ENCODE results near the gene LNX1.

DNA sequence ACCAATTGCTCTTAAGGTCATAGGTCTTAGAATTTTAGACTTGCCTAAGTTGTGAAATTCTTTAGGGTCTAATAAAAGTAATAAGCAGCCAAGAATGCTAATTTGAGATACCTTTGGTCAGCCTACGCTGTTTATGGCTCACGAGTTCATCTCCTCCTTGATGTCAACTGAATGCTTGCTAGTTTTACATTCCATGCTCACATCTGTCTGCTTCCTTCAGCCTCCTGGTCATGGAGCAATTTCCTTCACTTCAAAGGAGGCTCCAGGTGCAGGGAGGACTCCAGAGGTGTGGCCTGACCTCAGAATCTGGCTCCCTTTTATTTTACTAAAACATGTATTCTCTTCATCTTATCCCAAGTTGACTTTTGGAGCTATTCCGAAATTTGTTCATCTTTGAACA lies 23.3 kb upstream of the LNX1 start:
- TF ChIP-seq EZH2 (IDR thresholded peaks at IDR 0.05; ENCODE audit: low read length, missing control alignments): no peak
- TF ChIP-seq, protein P1, sequence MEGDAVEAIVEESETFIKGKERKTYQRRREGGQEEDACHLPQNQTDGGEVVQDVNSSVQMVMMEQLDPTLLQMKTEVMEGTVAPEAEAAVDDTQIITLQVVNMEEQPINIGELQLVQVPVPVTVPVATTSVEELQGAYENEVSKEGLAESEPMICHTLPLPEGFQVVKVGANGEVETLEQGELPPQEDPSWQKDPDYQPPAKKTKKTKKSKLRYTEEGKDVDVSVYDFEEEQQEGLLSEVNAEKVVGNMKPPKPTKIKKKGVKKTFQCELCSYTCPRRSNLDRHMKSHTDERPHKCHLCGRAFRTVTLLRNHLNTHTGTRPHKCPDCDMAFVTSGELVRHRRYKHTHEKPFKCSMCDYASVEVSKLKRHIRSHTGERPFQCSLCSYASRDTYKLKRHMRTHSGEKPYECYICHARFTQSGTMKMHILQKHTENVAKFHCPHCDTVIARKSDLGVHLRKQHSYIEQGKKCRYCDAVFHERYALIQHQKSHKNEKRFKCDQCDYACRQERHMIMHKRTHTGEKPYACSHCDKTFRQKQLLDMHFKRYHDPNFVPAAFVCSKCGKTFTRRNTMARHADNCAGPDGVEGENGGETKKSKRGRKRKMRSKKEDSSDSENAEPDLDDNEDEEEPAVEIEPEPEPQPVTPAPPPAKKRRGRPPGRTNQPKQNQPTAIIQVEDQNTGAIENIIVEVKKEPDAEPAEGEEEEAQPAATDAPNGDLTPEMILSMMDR (conservative IDR thresholded peaks at IDR 0.05 in 1 of 2, IDR thresholded peaks at IDR 0.05 in 1 of 2; ENCODE audit: low read depth in 1 of 2, low read length in 2 of 2): no peak

Measured in fibroblast of lung (primary cell).